ENCODE data around the gene CAPN14. TPM values are rescaled to one million over a fixed set of nuclear protein-coding genes. Genes with fewer than 3 reads are reported as not detected.

The CAPN14 gene
- total and polyA plus RNA-seq, 4 donors: 0.03 to 0.26 (median 0.14) TPM

DNA sequence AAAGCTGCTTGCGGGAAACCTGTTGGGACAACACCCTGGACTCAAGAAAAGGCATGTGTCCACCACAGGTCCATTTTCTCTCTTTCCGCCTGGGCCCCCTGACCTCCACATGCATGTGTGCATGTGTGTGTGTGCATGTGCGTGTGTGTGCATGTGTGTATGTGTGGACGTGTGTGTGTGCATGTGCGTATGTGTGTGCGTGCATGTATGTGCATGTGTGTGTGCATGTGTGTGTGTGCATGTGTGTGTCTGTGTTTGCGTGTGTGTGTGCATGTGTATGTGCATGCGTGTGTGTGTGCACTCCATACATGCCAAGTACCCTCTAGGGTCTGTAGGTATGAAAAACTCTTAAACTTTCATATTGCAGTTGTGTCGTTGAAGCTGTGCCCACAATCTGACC is 16.3 kb downstream of the CAPN14 start:
- no peak for DNase-seq
- H3K27ac ChIP-seq (ENCODE audit: low read depth in 1 of 2, low read length in 1 of 2): no peak overlapping the region
- TF ChIP-seq, protein P1, sequence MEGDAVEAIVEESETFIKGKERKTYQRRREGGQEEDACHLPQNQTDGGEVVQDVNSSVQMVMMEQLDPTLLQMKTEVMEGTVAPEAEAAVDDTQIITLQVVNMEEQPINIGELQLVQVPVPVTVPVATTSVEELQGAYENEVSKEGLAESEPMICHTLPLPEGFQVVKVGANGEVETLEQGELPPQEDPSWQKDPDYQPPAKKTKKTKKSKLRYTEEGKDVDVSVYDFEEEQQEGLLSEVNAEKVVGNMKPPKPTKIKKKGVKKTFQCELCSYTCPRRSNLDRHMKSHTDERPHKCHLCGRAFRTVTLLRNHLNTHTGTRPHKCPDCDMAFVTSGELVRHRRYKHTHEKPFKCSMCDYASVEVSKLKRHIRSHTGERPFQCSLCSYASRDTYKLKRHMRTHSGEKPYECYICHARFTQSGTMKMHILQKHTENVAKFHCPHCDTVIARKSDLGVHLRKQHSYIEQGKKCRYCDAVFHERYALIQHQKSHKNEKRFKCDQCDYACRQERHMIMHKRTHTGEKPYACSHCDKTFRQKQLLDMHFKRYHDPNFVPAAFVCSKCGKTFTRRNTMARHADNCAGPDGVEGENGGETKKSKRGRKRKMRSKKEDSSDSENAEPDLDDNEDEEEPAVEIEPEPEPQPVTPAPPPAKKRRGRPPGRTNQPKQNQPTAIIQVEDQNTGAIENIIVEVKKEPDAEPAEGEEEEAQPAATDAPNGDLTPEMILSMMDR (IDR thresholded peaks at IDR 0.05; ENCODE audit: control extremely low read depth, extremely low read depth): no peak
- H3K9me3 ChIP-seq (ENCODE audit: control insufficient read depth in 4 of 4, insufficient read depth in 3 of 4, low read length in 3 of 4): no peaks in the 10 kb centered on the region
- no peak overlapping the region for H3K9ac ChIP-seq (ENCODE audit: insufficient read depth in 1 of 2, low read length in 2 of 2)
- H3K4me1 ChIP-seq (ENCODE audit: control insufficient read depth in 5 of 5, insufficient read depth in 5 of 5, low read length in 5 of 5): peaks cover 0 to 9% (median 0%) of the 10 kb centered on the region in 5 donors
- 88 to 98% methylated on average over 9 of the region's 9 CpGs for WGBS, 2 donors
- H3K36me3 ChIP-seq (ENCODE audit: control insufficient read depth in 4 of 4, insufficient read depth in 4 of 4, low read length in 4 of 4): no peaks in the 10 kb centered on the region
- H3K4me3 ChIP-seq: no peak overlapping the region
- no peak for ATAC-seq (ENCODE audit: insufficient read depth, low FRiP score)
- no peaks in the 10 kb centered on the region for H3K27me3 ChIP-seq (ENCODE audit: control insufficient read depth in 3 of 3, insufficient read depth in 3 of 3, low read length in 2 of 3)

DNA sequence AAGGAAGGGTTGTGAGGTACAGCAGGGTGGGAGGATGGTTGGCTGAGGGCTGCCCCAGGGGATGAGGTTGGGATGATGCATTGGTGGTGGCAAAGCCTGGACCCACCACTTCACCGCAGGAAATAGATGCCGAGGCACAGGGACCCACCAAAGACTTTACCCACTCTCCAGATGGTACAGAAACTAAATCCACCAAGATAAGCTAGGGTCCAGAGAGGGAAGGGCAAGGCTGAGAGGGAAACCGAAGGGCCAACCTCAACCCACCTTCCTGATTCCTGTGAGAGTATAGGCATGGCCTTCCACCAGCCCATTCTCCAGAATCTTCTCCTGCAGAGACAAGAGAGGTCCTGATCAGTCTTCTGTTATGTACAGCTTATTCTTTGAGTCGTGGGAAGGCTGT is 18.1 kb downstream of the CAPN14 start:
- H3K27ac ChIP-seq (ENCODE audit: low read depth in 1 of 2, low read length in 1 of 2): no peak overlapping the region
- ATAC-seq (ENCODE audit: insufficient read depth, low FRiP score) (no peak), DNase-seq (no peak)
- no peak overlapping the region for H3K9ac ChIP-seq (ENCODE audit: insufficient read depth in 1 of 2, low read length in 2 of 2)
- H3K9me3 ChIP-seq (ENCODE audit: control insufficient read depth in 4 of 4, insufficient read depth in 3 of 4, low read length in 3 of 4): no peaks in the 10 kb centered on the region
- H3K4me1 ChIP-seq (ENCODE audit: control insufficient read depth in 5 of 5, insufficient read depth in 5 of 5, low read length in 5 of 5): peaks cover 0 to 9% (median 0%) of the 10 kb centered on the region in 5 donors
- no peaks in the 10 kb centered on the region for H3K27me3 ChIP-seq (ENCODE audit: control insufficient read depth in 3 of 3, insufficient read depth in 3 of 3, low read length in 2 of 3)
- H3K4me3 ChIP-seq: no peak overlapping the region
- H3K36me3 ChIP-seq (ENCODE audit: control insufficient read depth in 4 of 4, insufficient read depth in 4 of 4, low read length in 4 of 4): no peaks in the 10 kb centered on the region
- WGBS, 2 donors: 79 to 91% methylated on average over 4 of the region's 4 CpGs
- TF ChIP-seq, protein P1 (IDR thresholded peaks at IDR 0.05; ENCODE audit: control extremely low read depth, extremely low read depth): no peak

DNA sequence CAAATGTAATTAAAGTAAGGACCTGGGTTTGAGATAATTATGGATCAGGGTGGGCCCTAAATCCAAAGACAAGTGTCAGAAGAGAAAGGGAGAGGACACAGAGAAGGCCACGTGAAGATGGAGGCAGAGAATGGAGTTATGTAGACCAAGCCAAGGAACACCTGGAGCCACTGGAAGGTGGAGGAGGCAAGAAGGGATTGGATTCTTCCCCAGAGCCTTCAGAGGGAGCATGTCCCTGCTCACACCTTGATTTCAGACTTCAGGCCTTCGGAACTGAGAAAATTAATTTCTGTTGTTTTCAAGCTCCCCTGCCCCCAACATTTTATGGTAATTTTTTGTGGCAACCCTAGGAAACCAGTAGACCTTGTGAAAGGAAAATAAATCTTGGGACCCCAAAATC is 19.6 kb downstream of the CAPN14 start:
- no peak for ATAC-seq (ENCODE audit: insufficient read depth, low FRiP score)
- 92 to 93% methylated on average over 2 of the region's 2 CpGs for WGBS, 2 donors

More for the DNA sequence above, 19.6 kb downstream of the CAPN14 start:
- no peak overlapping the region for H3K27ac ChIP-seq (ENCODE audit: low read depth in 1 of 2, low read length in 1 of 2)
- DNase-seq: no peak
- no peak overlapping the region for H3K4me3 ChIP-seq
- peaks cover 0 to 9% (median 0%) of the 10 kb centered on the region in 5 donors for H3K4me1 ChIP-seq (ENCODE audit: control insufficient read depth in 5 of 5, insufficient read depth in 5 of 5, low read length in 5 of 5)
- no peaks in the 10 kb centered on the region for H3K36me3 ChIP-seq (ENCODE audit: control insufficient read depth in 4 of 4, insufficient read depth in 4 of 4, low read length in 4 of 4)
- no peak overlapping the region for H3K9ac ChIP-seq (ENCODE audit: insufficient read depth in 1 of 2, low read length in 2 of 2)
- H3K27me3 ChIP-seq (ENCODE audit: control insufficient read depth in 3 of 3, insufficient read depth in 3 of 3, low read length in 2 of 3): no peaks in the 10 kb centered on the region
- H3K9me3 ChIP-seq (ENCODE audit: control insufficient read depth in 4 of 4, insufficient read depth in 3 of 4, low read length in 3 of 4): peaks cover 0 to 1% (median 0%) of the 10 kb centered on the region in 4 donors
- TF ChIP-seq, protein P1 (IDR thresholded peaks at IDR 0.05; ENCODE audit: control extremely low read depth, extremely low read depth): no peak

Data from lung (tissue), 12 donors.